H9 (cell line): Measurements from ENCODE around the gene RAI14. TPM values are rescaled to one million over a fixed set of nuclear protein-coding genes. Genes with fewer than 3 reads are reported as not detected.

Experiments used
- DNase-seq: peaks from one replicate; pipeline ENCODE4 v3.0.0-alpha.2; 2017
- H2AFZ ChIP-seq: one replicate; pipeline ENCODE4 v1.6.1; 2013; ENCODE audit warnings: mild to moderate bottlenecking, low read length, control low read depth, moderate library complexity
- H2AK5ac ChIP-seq: 2 replicates; pipeline ENCODE4 v1.6.1; 2013; ENCODE audit warnings: low read length, control low read depth, mixed read lengths; ENCODE audit not compliant: insufficient read length
- H2BK120ac ChIP-seq: one replicate; pipeline ENCODE4 v1.6.1; 2013; ENCODE audit warnings: low read depth, mild to moderate bottlenecking, low read length, control low read depth, inconsistent platforms; ENCODE audit not compliant: poor library complexity, severe bottlenecking
- H2BK12ac ChIP-seq: 2 replicates; pipeline ENCODE4 v1.6.1; 2013; ENCODE audit warnings: low read length, control low read depth, mixed read lengths, low read depth; ENCODE audit not compliant: insufficient read length
- H2BK15ac ChIP-seq: 2 replicates; pipeline ENCODE4 v1.6.1; 2013; ENCODE audit warnings: low read depth, low read length, control low read depth
- H2BK20ac ChIP-seq: one replicate; pipeline ENCODE4 v1.6.1; 2013; ENCODE audit warnings: low read depth, mild to moderate bottlenecking, low read length, control low read depth, inconsistent platforms; ENCODE audit not compliant: poor library complexity, severe bottlenecking
- H2BK5ac ChIP-seq: 2 replicates; pipeline ENCODE4 v1.6.1; 2013; ENCODE audit warnings: low read length, control low read depth, mixed read lengths; ENCODE audit not compliant: insufficient read length
- H3K14ac ChIP-seq: 2 replicates; pipeline ENCODE4 v1.6.1; 2013; ENCODE audit warnings: low read length, control low read depth; ENCODE audit not compliant: insufficient read depth
- H3K18ac ChIP-seq: 2 replicates; pipeline ENCODE4 v1.6.1; 2013; ENCODE audit warnings: low read depth, mild to moderate bottlenecking, mixed read lengths, low read length, control low read depth; ENCODE audit not compliant: insufficient read length
- H3K23ac ChIP-seq: 2 replicates; pipeline ENCODE4 v1.6.1; 2013; ENCODE audit warnings: low read length, control low read depth, mixed read lengths, low read depth; ENCODE audit not compliant: insufficient read length
- H3K23me2 ChIP-seq: 2 replicates; pipeline ENCODE4 v1.6.1; 2013; ENCODE audit warnings: low read depth, mild to moderate bottlenecking, mixed read lengths, low read length, control low read depth; ENCODE audit not compliant: insufficient read length, poor library complexity, severe bottlenecking
- H3K27ac ChIP-seq: 2 replicates; pipeline ENCODE4 v1.5.1; 2013; ENCODE audit warnings: low read length, control low read depth, mixed read lengths, low read depth; ENCODE audit not compliant: insufficient read length
- H3K27me3 ChIP-seq: 2 replicates; pipeline ENCODE4 v1.6.1; 2013; ENCODE audit warnings: low read length, control low read depth, inconsistent platforms; ENCODE audit not compliant: insufficient read depth
- H3K4ac ChIP-seq: 2 replicates; pipeline ENCODE4 v1.6.1; 2013; ENCODE audit warnings: low read depth, mild to moderate bottlenecking, control low read depth, inconsistent platforms, low read length, moderate library complexity
- H3K4me1 ChIP-seq: 2 replicates; pipeline ENCODE4 v1.6.1; 2013; ENCODE audit warnings: low read length, control low read depth, inconsistent platforms; ENCODE audit not compliant: insufficient read depth
- H3K4me2 ChIP-seq: 2 replicates; pipeline ENCODE4 v1.6.1; 2013; ENCODE audit warnings: low read length, control low read depth, mixed read lengths; ENCODE audit not compliant: insufficient read length, insufficient read depth
- H3K56ac ChIP-seq: 2 replicates; pipeline ENCODE4 v1.6.1; 2013; ENCODE audit warnings: low read depth, mild to moderate bottlenecking, mixed read lengths, low read length, control low read depth; ENCODE audit not compliant: insufficient read length
- H3K79me1 ChIP-seq: 2 replicates; pipeline ENCODE4 v1.6.1; 2013; ENCODE audit warnings: low read depth, mild to moderate bottlenecking, moderate library complexity, low read length, control low read depth, inconsistent platforms; ENCODE audit not compliant: insufficient read depth, poor library complexity, severe bottlenecking
- H3K79me2 ChIP-seq: 2 replicates; pipeline ENCODE4 v1.6.1; 2013; ENCODE audit warnings: low read length, control low read depth, inconsistent platforms; ENCODE audit not compliant: insufficient read depth
- H3K9ac ChIP-seq: 2 replicates; pipeline ENCODE4 v1.6.1; 2013; ENCODE audit warnings: low read length, control low read depth, mixed read lengths; ENCODE audit not compliant: insufficient read length; ENCODE audit errors: extremely low read depth
- H3K9me3 ChIP-seq: one replicate; pipeline ENCODE4 v1.6.1; 2013; ENCODE audit warnings: low read depth, low read length, inconsistent platforms; ENCODE audit not compliant: control insufficient read depth
- H3T11ph ChIP-seq: one replicate; pipeline ENCODE4 v1.6.1; 2013; ENCODE audit warnings: mild to moderate bottlenecking, low read length, control low read depth, inconsistent platforms
- H4K20me1 ChIP-seq: one replicate; pipeline ENCODE4 v1.6.1; 2013; ENCODE audit not compliant: control insufficient read depth, insufficient read length, insufficient read depth
- H4K5ac ChIP-seq: 2 replicates; pipeline ENCODE4 v1.6.1; 2013; ENCODE audit warnings: low read depth, mild to moderate bottlenecking, mixed read lengths, low read length, control low read depth; ENCODE audit not compliant: insufficient read length
- H4K8ac ChIP-seq: replicated peaks from 2 replicates; pipeline ENCODE4 v1.6.1; 2013; ENCODE audit warnings: low read length, control low read depth, mixed read lengths, low read depth; ENCODE audit not compliant: insufficient read length
- H4K91ac ChIP-seq: 2 replicates; pipeline ENCODE4 v1.6.1; 2013; ENCODE audit warnings: low read depth, mild to moderate bottlenecking, moderate library complexity, mixed read lengths, low read length, control low read depth; ENCODE audit not compliant: insufficient read length
- H3K27ac Mint-ChIP-seq, 3 experiments: 2 replicates in 2 of 3; 3 replicates in 1 of 3; pipeline ENCODE4 v1.8.0; 2020 to 2021; ENCODE audit warnings: mixed read lengths in 3 of 3, mild to moderate bottlenecking in 1 of 3, moderate library complexity in 1 of 3
- H3K27me3 Mint-ChIP-seq: 2 replicates; pipeline ENCODE4 v1.8.0; 2021; ENCODE audit warnings: low read depth, mild to moderate bottlenecking, moderate library complexity, mixed read lengths
- H3K36me3 Mint-ChIP-seq, 3 experiments: 2 replicates in 2 of 3; 3 replicates in 1 of 3; pipeline ENCODE4 v1.8.0; 2020 to 2021; ENCODE audit warnings: low read depth in 3 of 3, mixed read lengths in 3 of 3; ENCODE audit not compliant: insufficient read depth in 1 of 3
- H3K4me1 Mint-ChIP-seq, 2 experiments: 2 replicates each; pipeline ENCODE4 v1.8.0; 2020; ENCODE audit warnings: mixed read lengths in 2 of 2
- H3K4me3 Mint-ChIP-seq, 2 experiments: 2 replicates in 1 of 2; 3 replicates in 1 of 2; pipeline ENCODE4 v1.8.0; 2020 to 2021; ENCODE audit warnings: mild to moderate bottlenecking in 2 of 2, mixed read lengths in 2 of 2, moderate library complexity in 1 of 2
- H3K9me3 Mint-ChIP-seq, 2 experiments: 2 replicates in 1 of 2; 3 replicates in 1 of 2; pipeline ENCODE4 v1.8.0; 2020; ENCODE audit warnings: mild to moderate bottlenecking in 2 of 2, mixed read lengths in 2 of 2, moderate library complexity in 1 of 2
- CTCF ChIP-seq: fragments of 200-600 bp; sonication (generic); conservative IDR thresholded peaks from 3 replicates; pipeline ENCODE4 v1.8.0; 2021; ENCODE audit warnings: antibody characterized with exemption, mild to moderate bottlenecking
- WGBS: extraction: QIAGEN DNeasy Blood & Tissue Kit; methylation state at CpG from one replicate; pipeline ENCODE4 v1.1.7; 2013; ENCODE audit warnings: missing lambda C conversion rate, low lambda C conversion rate, mixed read lengths; ENCODE audit not compliant: insufficient read length; ENCODE audit errors: extremely low coverage; 5-methylcytosine and 5-hydroxymethylcytosine counted together
- total RNA-seq: library from RNA; stranded (reverse); gene quantifications from 2 replicates; pipeline ENCODE4 v1.2.1, GENCODE V29; 2021

Gene RAI14
- total RNA-seq, 1 experiment from 2014 or later: 127 TPM

GRCh38 chr5:34750206-34750605 lies 94.1 kb downstream of the RAI14 start:
- Histone ChIP-seq H4K5ac (no peak overlapping the region), H3T11ph (no peak overlapping the region), H3K79me2 (peaks cover 9% of the 10 kb centered on the region; the same call in 1 of the 2 replicates), H3K14ac (no peak overlapping the region), H3K4ac (no peak overlapping the region), H2BK20ac (no peak overlapping the region), H2AFZ (no peak overlapping the region), H3K56ac (no peak overlapping the region), H2BK15ac (no peak overlapping the region), H2BK12ac (no peak overlapping the region), H3K79me1 (peaks cover 8% of the 10 kb centered on the region), H3K9ac (no peak overlapping the region), H3K18ac (no peak overlapping the region), H3K23ac (no peak overlapping the region), H3K9me3 (no peaks in the 10 kb centered on the region), H4K91ac (no peak overlapping the region), H4K8ac (no peak overlapping the region), H3K4me2 (no peak overlapping the region), H3K23me2 (no peaks in the 10 kb centered on the region), H2AK5ac (no peak overlapping the region), H3K27ac (no peak overlapping the region), H2BK120ac (no peak overlapping the region), H3K4me1 (peaks cover 3% of the 10 kb centered on the region), H3K27me3 (no peaks in the 10 kb centered on the region), H4K20me1 (no peaks in the 10 kb centered on the region), H2BK5ac (no peak overlapping the region)
- no peak for DNase-seq
- WGBS: no CpG with 5 or more reads among the region's 8 CpGs
- Mint-ChIP-seq H3K27ac (peak overlapping the region in 1 of 3 experiments; percentile 24; a peak in 1 of 7 replicates), H3K36me3 (peaks cover 6 to 14% (median 8%) of the 10 kb centered on the region in 3 experiments; a peak in 6 of 7 replicates), H3K9me3 (no peaks in the 10 kb centered on the region), H3K4me3 (no peak overlapping the region), H3K27me3 (no peaks in the 10 kb centered on the region), H3K4me1 (peaks cover 26 to 32% of the 10 kb centered on the region in 2 experiments)
- TF ChIP-seq CTCF: no peak
